Smooth muscle cell (in vitro differentiated cells): ENCODE results near the gene PRKAG2. TPM values are rescaled to one million over a fixed set of nuclear protein-coding genes. Genes with fewer than 3 reads are reported as not detected.

Source experiments
- DNase-seq: peaks from one replicate; lab custom pipeline; 2025; ENCODE audit not compliant: unreplicated experiment; lab: John Stamatoyannopoulos, UW
- H2AFZ ChIP-seq: fragments of 200-600 bp; sonication (generic); 2 replicates; pipeline ENCODE4 v1.6.0; 2016; ENCODE audit warnings: antibody characterized with exemption, low read depth, mild to moderate bottlenecking
- H3F3A ChIP-seq: fragments of 200-600 bp; sonication (generic); 2 replicates; pipeline ENCODE4 v1.6.0; 2017; ENCODE audit warnings: antibody characterized with exemption, low read depth
- H3K27ac ChIP-seq: fragments of 200-600 bp; sonication (generic); 2 replicates; pipeline ENCODE4 v1.5.1; 2016; ENCODE audit warnings: low read depth, mild to moderate bottlenecking
- H3K27me3 ChIP-seq: fragments of 200-600 bp; sonication (generic); 2 replicates; pipeline ENCODE4 v1.6.1; 2016; ENCODE audit warnings: low read depth, mild to moderate bottlenecking
- H3K36me3 ChIP-seq: fragments of 200-600 bp; sonication (generic); 2 replicates; pipeline ENCODE4 v1.5.1; 2016; ENCODE audit warnings: low read depth
- H3K4me1 ChIP-seq: fragments of 200-600 bp; sonication (generic); 2 replicates; pipeline ENCODE4 v1.5.1; 2016; ENCODE audit warnings: low read depth
- H3K4me2 ChIP-seq: fragments of 200-600 bp; sonication (generic); 2 replicates; pipeline ENCODE4 v1.6.0; 2016; ENCODE audit warnings: mild to moderate bottlenecking
- H3K4me3 ChIP-seq: fragments of 200-600 bp; sonication (generic); 2 replicates; pipeline ENCODE4 v1.5.1; 2016; ENCODE audit warnings: mild to moderate bottlenecking
- H3K79me2 ChIP-seq: fragments of 200-600 bp; sonication (generic); 2 replicates; pipeline ENCODE4 v1.6.0; 2016; ENCODE audit warnings: low read depth, mild to moderate bottlenecking
- H3K9ac ChIP-seq: fragments of 200-600 bp; sonication (generic); 2 replicates; pipeline ENCODE4 v1.6.0; 2016; ENCODE audit warnings: low read depth
- H3K9me3 ChIP-seq: fragments of 200-600 bp; sonication (generic); replicated peaks from 2 replicates; pipeline ENCODE4 v1.5.1; 2016; ENCODE audit warnings: low read depth
- H4K20me1 ChIP-seq: fragments of 200-600 bp; sonication (generic); 2 replicates; pipeline ENCODE4 v1.6.0; 2016; ENCODE audit warnings: low read depth
- WGBS: methylation state at CpG from one replicate; pipeline ENCODE4 v1.1.7; 2016; ENCODE audit warnings: low lambda C conversion rate; 5-methylcytosine and 5-hydroxymethylcytosine counted together
- polyA plus RNA-seq: library from polyadenylated mRNA; unstranded; fragments of >200 nt; fragmentation: Nextera tagmentation; extraction: Ambion mirVana; gene quantifications from 2 replicates; pipeline ENCODE4 v1.2.1, GENCODE V29; 2016
- total RNA-seq: library from RNA; depleted of rRNA; stranded (reverse); fragments of >200 nt; gene quantifications from 2 replicates; pipeline ENCODE4 v1.2.3, GENCODE V29; 2014
- TF ChIP-seq, protein P1 (sequence below): fragments of 200-600 bp; sonication (generic); IDR thresholded peaks from 2 replicates; pipeline ENCODE4 v1.5.1; 2017; ENCODE audit warnings: borderline replicate concordance, mild to moderate bottlenecking, antibody characterized with exemption; ENCODE audit not compliant: insufficient read depth, poor library complexity, severe bottlenecking

The PRKAG2 gene
- total and polyA plus RNA-seq, 2 experiments from 2014 or later: 3.5 to 3.9 TPM

DNA sequence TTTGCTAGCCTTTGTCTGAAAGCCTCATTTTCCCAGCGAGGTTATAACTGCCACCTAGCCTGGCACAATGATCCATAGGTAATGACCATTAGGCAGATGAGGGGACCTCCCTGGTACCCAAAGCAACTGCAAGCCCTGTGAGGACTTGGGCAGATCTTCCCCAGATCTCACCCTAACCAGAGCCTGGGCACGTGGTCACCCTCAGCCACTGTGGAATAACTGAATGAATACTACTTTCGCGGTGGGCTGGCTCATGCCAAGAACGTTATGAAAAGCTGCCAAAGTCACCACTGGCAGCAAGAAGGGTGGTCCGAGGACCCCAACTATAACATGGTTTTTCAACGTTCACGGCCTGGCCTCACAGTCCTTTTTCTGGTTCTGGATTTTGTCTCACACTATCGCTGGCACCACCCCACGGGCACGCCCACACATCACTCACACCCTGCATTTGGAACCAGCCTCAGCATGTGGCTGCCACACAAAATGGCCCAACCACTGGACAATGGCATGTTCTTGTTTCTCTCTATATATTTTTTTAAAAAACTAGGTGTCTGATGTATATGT, 3.4 kb downstream of the PRKAG2 start:
- H3K9ac ChIP-seq: no peak overlapping the region
- TF ChIP-seq, protein P1, sequence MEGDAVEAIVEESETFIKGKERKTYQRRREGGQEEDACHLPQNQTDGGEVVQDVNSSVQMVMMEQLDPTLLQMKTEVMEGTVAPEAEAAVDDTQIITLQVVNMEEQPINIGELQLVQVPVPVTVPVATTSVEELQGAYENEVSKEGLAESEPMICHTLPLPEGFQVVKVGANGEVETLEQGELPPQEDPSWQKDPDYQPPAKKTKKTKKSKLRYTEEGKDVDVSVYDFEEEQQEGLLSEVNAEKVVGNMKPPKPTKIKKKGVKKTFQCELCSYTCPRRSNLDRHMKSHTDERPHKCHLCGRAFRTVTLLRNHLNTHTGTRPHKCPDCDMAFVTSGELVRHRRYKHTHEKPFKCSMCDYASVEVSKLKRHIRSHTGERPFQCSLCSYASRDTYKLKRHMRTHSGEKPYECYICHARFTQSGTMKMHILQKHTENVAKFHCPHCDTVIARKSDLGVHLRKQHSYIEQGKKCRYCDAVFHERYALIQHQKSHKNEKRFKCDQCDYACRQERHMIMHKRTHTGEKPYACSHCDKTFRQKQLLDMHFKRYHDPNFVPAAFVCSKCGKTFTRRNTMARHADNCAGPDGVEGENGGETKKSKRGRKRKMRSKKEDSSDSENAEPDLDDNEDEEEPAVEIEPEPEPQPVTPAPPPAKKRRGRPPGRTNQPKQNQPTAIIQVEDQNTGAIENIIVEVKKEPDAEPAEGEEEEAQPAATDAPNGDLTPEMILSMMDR: no peak
- H3F3A ChIP-seq: no peaks in the 10 kb centered on the region
- H3K9me3 ChIP-seq: no peaks in the 10 kb centered on the region
- peaks cover 20% of the 10 kb centered on the region for H3K27me3 ChIP-seq
- H3K4me3 ChIP-seq: no peak overlapping the region
- no peaks in the 10 kb centered on the region for H3K36me3 ChIP-seq
- no peaks in the 10 kb centered on the region for H4K20me1 ChIP-seq
- no peak overlapping the region for H3K27ac ChIP-seq
- DNase-seq: no peak
- WGBS: 88% methylated on average over 11 of the region's 11 CpGs
- H3K79me2 ChIP-seq: no peaks in the 10 kb centered on the region
- H3K4me1 ChIP-seq: peaks cover 14% of the 10 kb centered on the region
- H2AFZ ChIP-seq: no peak overlapping the region
- H3K4me2 ChIP-seq: no peak overlapping the region

- Histone ChIP-seq H3K79me2 (no peaks in the 10 kb centered on the region), H3K4me2 (no peak overlapping the region), H3K27ac (no peak overlapping the region), H3F3A (no peaks in the 10 kb centered on the region), H3K4me1 (peaks cover 13% of the 10 kb centered on the region), H3K9ac (no peak overlapping the region), H2AFZ (no peak overlapping the region), H3K9me3 (no peaks in the 10 kb centered on the region), H3K27me3 (peaks cover 12% of the 10 kb centered on the region), H3K4me3 (no peak overlapping the region), H4K20me1 (no peaks in the 10 kb centered on the region), H3K36me3 (no peaks in the 10 kb centered on the region)
- DNase-seq: no peak
- 90% methylated on average over 16 of the region's 16 CpGs for WGBS
- TF ChIP-seq, protein P1: no peak
These were observed 4.1 kb downstream of the PRKAG2 start for GRCh38 chr7:151872531-151873401.

GRCh38 chr7:151871904-151872303, 5.0 kb downstream of the PRKAG2 start:
- Histone ChIP-seq H3K9me3 (no peaks in the 10 kb centered on the region), H3K9ac (no peak overlapping the region), H3K4me2 (no peak overlapping the region), H3K36me3 (no peaks in the 10 kb centered on the region), H2AFZ (no peak overlapping the region), H3K4me1 (peaks cover 8% of the 10 kb centered on the region), H3K4me3 (no peak overlapping the region), H3K27ac (no peak overlapping the region), H3F3A (no peaks in the 10 kb centered on the region), H3K27me3 (peaks cover 4% of the 10 kb centered on the region), H3K79me2 (no peaks in the 10 kb centered on the region), H4K20me1 (no peaks in the 10 kb centered on the region)
- DNase-seq: no peak
- WGBS: 90% methylated on average over 7 of the region's 7 CpGs
- TF ChIP-seq, protein P1: no peak
